WTC11 (cell line): ENCODE data around the gene SLC2A9. TPM values are rescaled to one million over a fixed set of nuclear protein-coding genes. Genes with fewer than 3 reads are reported as not detected.
A peak's percentile ranks its signal among the peaks of the same experiment; 100 is the strongest.

Source experiments
- ATAC-seq: fragments of 200-7000 bp; cut with Tn5 transposase; 2 replicates; pipeline ENCODE4 v1.10.0; 2021; ENCODE audit warnings: mild to moderate bottlenecking, moderate library complexity
- CTCF ChIA-PET: fragments of 300-600 bp; sonication (Branson Sonifier 250); formaldehyde crosslinking; loops from one replicate; lab custom pipeline; 2021; ENCODE audit warnings: antibody characterized with exemption; lab: Charles Lee
- POLR2A ChIA-PET: fragments of 350-600 bp; sonication (Branson Sonifier 250); formaldehyde crosslinking; loops from one replicate; lab custom pipeline; 2021; ENCODE audit warnings: antibody characterized with exemption; lab: Charles Lee
- DNase-seq: peaks from one replicate; pipeline ENCODE4 v3.0.0; 2021; ENCODE audit warnings: low spot score
- H3K27ac Mint-ChIP-seq: 2 replicates; pipeline ENCODE4 v1.8.0; 2021; ENCODE audit warnings: mixed read lengths
- H3K27me3 Mint-ChIP-seq: 2 replicates; pipeline ENCODE4 v1.8.0; 2021; ENCODE audit warnings: low read depth, mild to moderate bottlenecking, moderate library complexity, mixed read lengths
- H3K36me3 Mint-ChIP-seq: 2 replicates; pipeline ENCODE4 v1.8.0; 2021; ENCODE audit warnings: mixed read lengths
- H3K4me1 Mint-ChIP-seq: 2 replicates; pipeline ENCODE4 v1.8.0; 2022; ENCODE audit warnings: mixed read lengths
- H3K4me3 Mint-ChIP-seq: 2 replicates; pipeline ENCODE4 v1.8.0; 2021; ENCODE audit warnings: mild to moderate bottlenecking, moderate library complexity, mixed read lengths
- H3K9me3 Mint-ChIP-seq: 2 replicates; pipeline ENCODE4 v1.8.0; 2021; ENCODE audit warnings: mixed read lengths
- ATF1 ChIP-seq: sonication (generic); formaldehyde crosslinking; IDR thresholded peaks from 2 replicates; pipeline ENCODE4 v1.8.1; 2023; ENCODE audit warnings: mild to moderate bottlenecking, moderate library complexity, missing genetic modification reagents
- CBFB ChIP-seq: sonication (generic); formaldehyde crosslinking; IDR thresholded peaks from 2 replicates; pipeline ENCODE4 v1.8.1; 2022; ENCODE audit warnings: mild to moderate bottlenecking, low read depth, missing genetic modification reagents
- CREM ChIP-seq: sonication (generic); formaldehyde crosslinking; IDR thresholded peaks from 2 replicates; pipeline ENCODE4 v1.8.1; 2022; ENCODE audit warnings: mild to moderate bottlenecking, missing genetic modification reagents, moderate library complexity
- ELF4 ChIP-seq: sonication (generic); formaldehyde crosslinking; IDR thresholded peaks from 2 replicates; pipeline ENCODE4 v1.8.1; 2022; ENCODE audit warnings: low read depth, mild to moderate bottlenecking, moderate library complexity, missing genetic modification reagents
- MXD4 ChIP-seq: fragments of 250-450 bp; sonication (Bioruptor Pico); IDR thresholded peaks from 2 replicates; pipeline ENCODE4 v1.8.0; 2021; ENCODE audit warnings: mild to moderate bottlenecking, moderate library complexity, borderline replicate concordance
- OVOL2 ChIP-seq: fragments of 250-450 bp; sonication (Bioruptor Pico); IDR thresholded peaks from 2 replicates; pipeline ENCODE4 v1.9.0; 2021; ENCODE audit warnings: mild to moderate bottlenecking, borderline replicate concordance
- RORB ChIP-seq: fragments of 250-450 bp; sonication (Bioruptor Pico); IDR thresholded peaks from 2 replicates; pipeline ENCODE4 v1.9.0; 2021; ENCODE audit warnings: mild to moderate bottlenecking
- SMAD3 ChIP-seq: sonication (generic); formaldehyde crosslinking; IDR thresholded peaks from 2 replicates; pipeline ENCODE4 v1.8.0; 2022; ENCODE audit warnings: missing genetic modification reagents, mild to moderate bottlenecking, borderline replicate concordance
- ZNF263 ChIP-seq: sonication (generic); formaldehyde crosslinking; IDR thresholded peaks from 2 replicates; pipeline ENCODE4 v1.8.1; 2022; ENCODE audit warnings: low read depth, mild to moderate bottlenecking, moderate library complexity, missing genetic modification reagents
- ZNF317 ChIP-seq: sonication (generic); formaldehyde crosslinking; IDR thresholded peaks from 2 replicates; pipeline ENCODE4 v1.8.1; 2023; ENCODE audit warnings: low read depth, mild to moderate bottlenecking, moderate library complexity, missing genetic modification reagents, borderline replicate concordance
- total RNA-seq: library from RNA; stranded (reverse); gene quantifications from 3 replicates; pipeline ENCODE4 v1.2.3, GENCODE V29; 2021
- TF ChIP-seq, protein P1 (sequence below): fragments of 250-450 bp; sonication (Bioruptor Pico); IDR thresholded peaks from 2 replicates; pipeline ENCODE4 v2.1.2; 2022; ENCODE audit warnings: mild to moderate bottlenecking, moderate library complexity
- TF ChIP-seq, protein P2 (sequence below): sonication (generic); formaldehyde crosslinking; IDR thresholded peaks from 2 replicates; pipeline ENCODE4 v1.8.1; 2022; ENCODE audit warnings: mild to moderate bottlenecking, moderate library complexity, missing genetic modification reagents
- TF ChIP-seq, protein P3 (sequence below): sonication (generic); formaldehyde crosslinking; IDR thresholded peaks from 2 replicates; pipeline ENCODE4 v1.8.0; 2023; ENCODE audit warnings: missing genetic modification reagents
- TF ChIP-seq, protein P4 (sequence below): fragments of 250-450 bp; sonication (Bioruptor Pico); IDR thresholded peaks from 2 replicates; pipeline ENCODE4 v1.8.0; 2021; ENCODE audit warnings: mild to moderate bottlenecking
- TF ChIP-seq, protein P5 (sequence below): fragments of 200-600 bp; IDR thresholded peaks from 2 replicates; pipeline ENCODE4 v1.8.0; 2022; ENCODE audit warnings: antibody characterized with exemption
- TF ChIP-seq, protein P6 (sequence below): sonication (generic); formaldehyde crosslinking; IDR thresholded peaks from 2 replicates; pipeline ENCODE4 v1.8.1; 2022; ENCODE audit warnings: low read depth, missing genetic modification reagents, borderline replicate concordance
- TF ChIP-seq, protein P7 (sequence below): sonication (generic); formaldehyde crosslinking; IDR thresholded peaks from 2 replicates; pipeline ENCODE4 v1.8.1; 2023; ENCODE audit warnings: mild to moderate bottlenecking, missing genetic modification reagents, borderline replicate concordance

SLC2A9 gene
- total RNA-seq, 1 experiment from 2014 or later = not detected

DNA sequence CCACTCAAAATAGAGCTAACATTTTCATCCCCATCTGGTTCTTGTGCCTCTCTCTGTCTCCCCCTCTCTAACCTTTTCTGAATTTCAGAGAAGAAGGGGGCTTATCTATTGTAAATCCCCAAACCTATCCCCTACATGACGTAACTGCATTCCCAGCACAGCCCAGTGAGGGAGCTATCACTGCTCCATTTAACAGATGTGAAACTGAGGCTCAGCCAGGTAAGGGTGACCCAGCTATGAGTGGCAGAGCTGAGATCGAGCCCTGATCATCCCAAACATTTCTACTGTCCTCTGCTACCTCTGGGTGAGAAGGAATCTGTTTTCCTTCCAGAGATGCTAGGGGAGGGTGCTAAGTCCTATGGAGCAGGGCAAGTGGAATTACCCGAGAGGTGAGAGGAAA lies 107.5 kb downstream of the SLC2A9 start:
- ATAC-seq (peak; percentile 34), DNase-seq (no peak)
- no peaks in the 10 kb centered on the region for H3K36me3 Mint-ChIP-seq
- ChIA-PET CTCF (interaction anchor here (1.0 to 1.9 kb wide), 7 partner anchors 12 to 210 kb away, joined by 3 to 11 read pairs (median 5); no protein-coding TSS in a partner anchor), POLR2A (no interaction called here)
- H3K4me1 Mint-ChIP-seq = no peaks in the 10 kb centered on the region; the same call in 1 of the 2 replicates
- H3K4me3 Mint-ChIP-seq = no peak overlapping the region
- H3K9me3 Mint-ChIP-seq = peaks cover 5% of the 10 kb centered on the region; the same call in 1 of the 2 replicates
- no peak for TF ChIP-seq ATF1
- no peak for TF ChIP-seq OVOL2
- no peak overlapping the region for H3K27ac Mint-ChIP-seq
- H3K27me3 Mint-ChIP-seq = peaks cover 3% of the 10 kb centered on the region; the same call in 1 of the 2 replicates

DNA sequence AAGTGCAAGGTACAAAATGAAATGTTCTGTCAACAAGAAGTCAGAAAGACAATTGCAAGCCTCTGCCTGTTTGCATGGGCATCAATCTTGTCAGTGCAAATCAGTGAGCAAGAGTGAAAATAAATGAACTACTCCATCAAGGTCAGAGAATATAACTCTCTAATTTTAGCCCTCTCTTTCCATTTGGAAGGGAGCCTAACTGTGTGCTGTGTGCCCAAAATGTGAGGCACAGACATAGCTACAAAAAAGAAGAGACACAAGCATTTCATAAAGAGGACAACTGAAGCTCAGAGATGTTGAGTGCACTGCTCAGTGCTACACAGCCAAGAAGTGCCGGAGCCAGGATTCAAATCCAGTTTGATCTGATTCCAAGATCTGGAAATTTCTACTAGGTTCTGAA lies 114.3 kb downstream of the SLC2A9 start:
- no peaks in the 10 kb centered on the region for H3K4me1 Mint-ChIP-seq
- DNase-seq (no peak), ATAC-seq (no peak)
- no peak overlapping the region for H3K4me3 Mint-ChIP-seq
- ChIA-PET CTCF (interaction anchor here (1.0 kb wide), 1 partner anchor 142 kb away, joined by 3 read pairs; no protein-coding TSS in a partner anchor), POLR2A (no interaction called here)
- H3K27me3 Mint-ChIP-seq = peaks cover 4% of the 10 kb centered on the region; the same call in 1 of the 2 replicates
- H3K36me3 Mint-ChIP-seq = no peaks in the 10 kb centered on the region
- no peak overlapping the region for H3K27ac Mint-ChIP-seq
- peaks cover 6% of the 10 kb centered on the region; the same call in 1 of the 2 replicates for H3K9me3 Mint-ChIP-seq
- TF ChIP-seq SMAD3 (CRISPR knock-in tag) (no peak), ZNF317 (CRISPR knock-in tag) (no peak), MXD4 (no peak), CBFB (CRISPR knock-in tag) (no peak), ZNF263 (CRISPR knock-in tag) (no peak), ELF4 (CRISPR knock-in tag) (no peak), RORB (no peak)
- TF ChIP-seq, protein P1, sequence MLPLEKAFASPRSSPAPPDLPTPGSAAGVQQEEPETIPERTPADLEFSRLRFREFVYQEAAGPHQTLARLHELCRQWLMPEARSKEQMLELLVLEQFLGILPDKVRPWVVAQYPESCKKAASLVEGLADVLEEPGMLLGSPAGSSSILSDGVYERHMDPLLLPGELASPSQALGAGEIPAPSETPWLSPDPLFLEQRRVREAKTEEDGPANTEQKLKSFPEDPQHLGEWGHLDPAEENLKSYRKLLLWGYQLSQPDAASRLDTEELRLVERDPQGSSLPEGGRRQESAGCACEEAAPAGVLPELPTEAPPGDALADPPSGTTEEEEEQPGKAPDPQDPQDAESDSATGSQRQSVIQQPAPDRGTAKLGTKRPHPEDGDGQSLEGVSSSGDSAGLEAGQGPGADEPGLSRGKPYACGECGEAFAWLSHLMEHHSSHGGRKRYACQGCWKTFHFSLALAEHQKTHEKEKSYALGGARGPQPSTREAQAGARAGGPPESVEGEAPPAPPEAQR (CRISPR knock-in tag) = no peak
- TF ChIP-seq, protein P2, sequence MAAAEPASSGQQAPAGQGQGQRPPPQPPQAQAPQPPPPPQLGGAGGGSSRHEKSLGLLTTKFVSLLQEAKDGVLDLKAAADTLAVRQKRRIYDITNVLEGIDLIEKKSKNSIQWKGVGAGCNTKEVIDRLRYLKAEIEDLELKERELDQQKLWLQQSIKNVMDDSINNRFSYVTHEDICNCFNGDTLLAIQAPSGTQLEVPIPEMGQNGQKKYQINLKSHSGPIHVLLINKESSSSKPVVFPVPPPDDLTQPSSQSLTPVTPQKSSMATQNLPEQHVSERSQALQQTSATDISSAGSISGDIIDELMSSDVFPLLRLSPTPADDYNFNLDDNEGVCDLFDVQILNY (CRISPR knock-in tag) = no peak
- TF ChIP-seq, protein P3, sequence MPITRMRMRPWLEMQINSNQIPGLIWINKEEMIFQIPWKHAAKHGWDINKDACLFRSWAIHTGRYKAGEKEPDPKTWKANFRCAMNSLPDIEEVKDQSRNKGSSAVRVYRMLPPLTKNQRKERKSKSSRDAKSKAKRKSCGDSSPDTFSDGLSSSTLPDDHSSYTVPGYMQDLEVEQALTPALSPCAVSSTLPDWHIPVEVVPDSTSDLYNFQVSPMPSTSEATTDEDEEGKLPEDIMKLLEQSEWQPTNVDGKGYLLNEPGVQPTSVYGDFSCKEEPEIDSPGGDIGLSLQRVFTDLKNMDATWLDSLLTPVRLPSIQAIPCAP = no peak
- TF ChIP-seq, protein P4, sequence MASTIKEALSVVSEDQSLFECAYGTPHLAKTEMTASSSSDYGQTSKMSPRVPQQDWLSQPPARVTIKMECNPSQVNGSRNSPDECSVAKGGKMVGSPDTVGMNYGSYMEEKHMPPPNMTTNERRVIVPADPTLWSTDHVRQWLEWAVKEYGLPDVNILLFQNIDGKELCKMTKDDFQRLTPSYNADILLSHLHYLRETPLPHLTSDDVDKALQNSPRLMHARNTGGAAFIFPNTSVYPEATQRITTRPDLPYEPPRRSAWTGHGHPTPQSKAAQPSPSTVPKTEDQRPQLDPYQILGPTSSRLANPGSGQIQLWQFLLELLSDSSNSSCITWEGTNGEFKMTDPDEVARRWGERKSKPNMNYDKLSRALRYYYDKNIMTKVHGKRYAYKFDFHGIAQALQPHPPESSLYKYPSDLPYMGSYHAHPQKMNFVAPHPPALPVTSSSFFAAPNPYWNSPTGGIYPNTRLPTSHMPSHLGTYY (CRISPR knock-in tag) = no peak
- TF ChIP-seq, protein P5, sequence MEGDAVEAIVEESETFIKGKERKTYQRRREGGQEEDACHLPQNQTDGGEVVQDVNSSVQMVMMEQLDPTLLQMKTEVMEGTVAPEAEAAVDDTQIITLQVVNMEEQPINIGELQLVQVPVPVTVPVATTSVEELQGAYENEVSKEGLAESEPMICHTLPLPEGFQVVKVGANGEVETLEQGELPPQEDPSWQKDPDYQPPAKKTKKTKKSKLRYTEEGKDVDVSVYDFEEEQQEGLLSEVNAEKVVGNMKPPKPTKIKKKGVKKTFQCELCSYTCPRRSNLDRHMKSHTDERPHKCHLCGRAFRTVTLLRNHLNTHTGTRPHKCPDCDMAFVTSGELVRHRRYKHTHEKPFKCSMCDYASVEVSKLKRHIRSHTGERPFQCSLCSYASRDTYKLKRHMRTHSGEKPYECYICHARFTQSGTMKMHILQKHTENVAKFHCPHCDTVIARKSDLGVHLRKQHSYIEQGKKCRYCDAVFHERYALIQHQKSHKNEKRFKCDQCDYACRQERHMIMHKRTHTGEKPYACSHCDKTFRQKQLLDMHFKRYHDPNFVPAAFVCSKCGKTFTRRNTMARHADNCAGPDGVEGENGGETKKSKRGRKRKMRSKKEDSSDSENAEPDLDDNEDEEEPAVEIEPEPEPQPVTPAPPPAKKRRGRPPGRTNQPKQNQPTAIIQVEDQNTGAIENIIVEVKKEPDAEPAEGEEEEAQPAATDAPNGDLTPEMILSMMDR = no peak

DNA sequence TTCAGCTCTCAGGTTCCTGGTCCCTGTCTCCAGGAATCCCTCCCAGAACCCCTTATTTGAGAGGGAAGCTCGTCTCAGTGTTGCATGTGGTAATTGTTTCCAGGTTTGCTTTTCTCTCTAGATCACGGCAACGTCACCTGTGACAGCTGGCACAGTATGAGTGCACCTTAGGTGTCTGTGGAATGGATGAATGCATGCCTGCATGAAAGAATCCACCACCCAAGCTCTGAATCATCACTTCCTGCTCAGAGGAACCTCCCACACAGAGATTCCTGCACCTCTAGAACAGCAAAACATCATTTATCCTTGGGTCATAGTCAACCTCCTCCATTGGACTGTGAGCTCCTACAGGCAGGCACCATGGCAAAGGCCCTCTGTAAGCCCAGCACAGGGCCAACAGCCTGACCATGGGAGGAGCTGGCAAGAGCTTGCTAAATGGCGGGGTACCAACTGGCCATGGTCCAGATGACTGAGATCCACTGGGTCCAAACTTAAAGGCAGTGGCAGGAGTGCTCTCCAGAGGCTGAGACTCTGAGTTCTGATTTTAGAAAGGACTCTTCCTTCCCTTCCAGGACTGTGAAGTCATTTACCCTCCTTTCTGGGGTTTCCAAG lies 116.2 kb downstream of the SLC2A9 start:
- no peak overlapping the region for H3K4me3 Mint-ChIP-seq
- no peak overlapping the region for H3K27ac Mint-ChIP-seq
- CTCF ChIA-PET = interaction anchor here (0.9 to 1.3 kb wide), 4 partner anchors 14 to 200 kb away, joined by 3 to 9 read pairs (median 4); no protein-coding TSS in a partner anchor
- POLR2A ChIA-PET = interaction anchor here (0.5 kb wide), 1 partner anchor 204 kb away, joined by 7 read pairs; no protein-coding TSS in a partner anchor
- peaks cover 4% of the 10 kb centered on the region; the same call in 1 of the 2 replicates for H3K27me3 Mint-ChIP-seq
- no peak for DNase-seq
- no peaks in the 10 kb centered on the region for H3K36me3 Mint-ChIP-seq
- H3K9me3 Mint-ChIP-seq = peaks cover 6% of the 10 kb centered on the region; the same call in 1 of the 2 replicates
- no peak for ATAC-seq
- no peaks in the 10 kb centered on the region for H3K4me1 Mint-ChIP-seq
- TF ChIP-seq, protein P6, sequence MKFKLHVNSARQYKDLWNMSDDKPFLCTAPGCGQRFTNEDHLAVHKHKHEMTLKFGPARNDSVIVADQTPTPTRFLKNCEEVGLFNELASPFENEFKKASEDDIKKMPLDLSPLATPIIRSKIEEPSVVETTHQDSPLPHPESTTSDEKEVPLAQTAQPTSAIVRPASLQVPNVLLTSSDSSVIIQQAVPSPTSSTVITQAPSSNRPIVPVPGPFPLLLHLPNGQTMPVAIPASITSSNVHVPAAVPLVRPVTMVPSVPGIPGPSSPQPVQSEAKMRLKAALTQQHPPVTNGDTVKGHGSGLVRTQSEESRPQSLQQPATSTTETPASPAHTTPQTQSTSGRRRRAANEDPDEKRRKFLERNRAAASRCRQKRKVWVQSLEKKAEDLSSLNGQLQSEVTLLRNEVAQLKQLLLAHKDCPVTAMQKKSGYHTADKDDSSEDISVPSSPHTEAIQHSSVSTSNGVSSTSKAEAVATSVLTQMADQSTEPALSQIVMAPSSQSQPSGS = no peak
- TF ChIP-seq CREM (CRISPR knock-in tag) = no peak
- TF ChIP-seq, protein P7, sequence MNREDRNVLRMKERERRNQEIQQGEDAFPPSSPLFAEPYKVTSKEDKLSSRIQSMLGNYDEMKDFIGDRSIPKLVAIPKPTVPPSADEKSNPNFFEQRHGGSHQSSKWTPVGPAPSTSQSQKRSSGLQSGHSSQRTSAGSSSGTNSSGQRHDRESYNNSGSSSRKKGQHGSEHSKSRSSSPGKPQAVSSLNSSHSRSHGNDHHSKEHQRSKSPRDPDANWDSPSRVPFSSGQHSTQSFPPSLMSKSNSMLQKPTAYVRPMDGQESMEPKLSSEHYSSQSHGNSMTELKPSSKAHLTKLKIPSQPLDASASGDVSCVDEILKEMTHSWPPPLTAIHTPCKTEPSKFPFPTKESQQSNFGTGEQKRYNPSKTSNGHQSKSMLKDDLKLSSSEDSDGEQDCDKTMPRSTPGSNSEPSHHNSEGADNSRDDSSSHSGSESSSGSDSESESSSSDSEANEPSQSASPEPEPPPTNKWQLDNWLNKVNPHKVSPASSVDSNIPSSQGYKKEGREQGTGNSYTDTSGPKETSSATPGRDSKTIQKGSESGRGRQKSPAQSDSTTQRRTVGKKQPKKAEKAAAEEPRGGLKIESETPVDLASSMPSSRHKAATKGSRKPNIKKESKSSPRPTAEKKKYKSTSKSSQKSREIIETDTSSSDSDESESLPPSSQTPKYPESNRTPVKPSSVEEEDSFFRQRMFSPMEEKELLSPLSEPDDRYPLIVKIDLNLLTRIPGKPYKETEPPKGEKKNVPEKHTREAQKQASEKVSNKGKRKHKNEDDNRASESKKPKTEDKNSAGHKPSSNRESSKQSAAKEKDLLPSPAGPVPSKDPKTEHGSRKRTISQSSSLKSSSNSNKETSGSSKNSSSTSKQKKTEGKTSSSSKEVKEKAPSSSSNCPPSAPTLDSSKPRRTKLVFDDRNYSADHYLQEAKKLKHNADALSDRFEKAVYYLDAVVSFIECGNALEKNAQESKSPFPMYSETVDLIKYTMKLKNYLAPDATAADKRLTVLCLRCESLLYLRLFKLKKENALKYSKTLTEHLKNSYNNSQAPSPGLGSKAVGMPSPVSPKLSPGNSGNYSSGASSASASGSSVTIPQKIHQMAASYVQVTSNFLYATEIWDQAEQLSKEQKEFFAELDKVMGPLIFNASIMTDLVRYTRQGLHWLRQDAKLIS (CRISPR knock-in tag) = no peak
